Measurements from ENCODE around the gene TTC21B.

GRCh38 chr2:165893556-165893955 lies 60.0 kb downstream of the TTC21B start:
- TF ChIP-seq CTCF (IDR thresholded peaks at IDR 0.05) (no peak), POLR2AphosphoS5 (IDR thresholded peaks at IDR 0.05) (no peak), EP300 (IDR thresholded peaks at IDR 0.05) (no peak)

Data from stomach (tissue), 4 donors.